Activated B cell treated with CpG ODN at 0.5 μM for 24 hours (primary cell): ENCODE data around the gene CARS1. TPM values are rescaled to one million over a fixed set of nuclear protein-coding genes. Genes with fewer than 3 reads are reported as not detected.

Experiments
- ATAC-seq: fragments of 200-7000 bp; cut with Tn5 transposase; one replicate; pipeline ENCODE4 v1.10.0; 2021; ENCODE audit warnings: low read depth, mild to moderate bottlenecking, moderate library complexity
- CTCF ChIA-PET: fragments of 350-600 bp; sonication (Branson Sonifier 250); formaldehyde crosslinking; loops from one replicate; lab custom pipeline; 2021; ENCODE audit warnings: antibody characterized with exemption; lab: Charles Lee
- POLR2A ChIA-PET: fragments of 350-600 bp; sonication (Branson Sonifier 250); formaldehyde crosslinking; loops from one replicate; lab custom pipeline; 2021; ENCODE audit warnings: antibody characterized with exemption; lab: Charles Lee
- DNase-seq: peaks from one replicate; pipeline ENCODE4 v3.0.0; 2022
- H3K27ac Mint-ChIP-seq: one replicate; pipeline ENCODE4 v1.8.0; 2020; ENCODE audit warnings: mixed read lengths
- H3K27me3 Mint-ChIP-seq: one replicate; pipeline ENCODE4 v1.8.0; 2021; ENCODE audit warnings: mixed read lengths
- H3K36me3 Mint-ChIP-seq: one replicate; pipeline ENCODE4 v1.8.0; 2021; ENCODE audit warnings: low read depth, mixed read lengths
- H3K4me1 Mint-ChIP-seq: one replicate; pipeline ENCODE4 v1.8.0; 2021; ENCODE audit warnings: mixed read lengths
- H3K4me3 Mint-ChIP-seq: one replicate; pipeline ENCODE4 v1.8.0; 2020; ENCODE audit warnings: mild to moderate bottlenecking, mixed read lengths
- H3K9me3 Mint-ChIP-seq: one replicate; pipeline ENCODE4 v1.8.0; 2020; ENCODE audit warnings: mixed read lengths
- intact Hi-C: fragments of 100-400 bp; cut with micrococcal nuclease; formaldehyde crosslinking; loops from one replicate; pipeline ENCODE4 v1.15.1; 2024
- total RNA-seq: library from RNA; stranded (reverse); gene quantifications from 2 replicates; pipeline ENCODE4 v1.2.3, GENCODE V29; 2022
- TF ChIP-seq, protein P1 (sequence below): fragments of 200-600 bp; IDR thresholded peaks from one replicate; pipeline ENCODE4 v1.8.0; 2022; ENCODE audit warnings: antibody characterized with exemption, mild to moderate bottlenecking

Gene CARS1
- total RNA-seq, 1 donor from 2014 or later = 110 TPM

- Mint-ChIP-seq H3K4me3 (no peak overlapping the region), H3K27ac (no peak overlapping the region), H3K36me3 (no peaks in the 10 kb centered on the region), H3K4me1 (no peaks in the 10 kb centered on the region), H3K9me3 (no peaks in the 10 kb centered on the region), H3K27me3 (peaks cover 2% of the 10 kb centered on the region)
- intact Hi-C loops = no loop called here
- ChIA-PET CTCF (interaction anchor here (1.3 kb wide), 1 partner anchor 48 kb away, joined by 3 read pairs; no protein-coding TSS in a partner anchor), POLR2A (no interaction called here)
- no peak for DNase-seq
- TF ChIP-seq, protein P1, sequence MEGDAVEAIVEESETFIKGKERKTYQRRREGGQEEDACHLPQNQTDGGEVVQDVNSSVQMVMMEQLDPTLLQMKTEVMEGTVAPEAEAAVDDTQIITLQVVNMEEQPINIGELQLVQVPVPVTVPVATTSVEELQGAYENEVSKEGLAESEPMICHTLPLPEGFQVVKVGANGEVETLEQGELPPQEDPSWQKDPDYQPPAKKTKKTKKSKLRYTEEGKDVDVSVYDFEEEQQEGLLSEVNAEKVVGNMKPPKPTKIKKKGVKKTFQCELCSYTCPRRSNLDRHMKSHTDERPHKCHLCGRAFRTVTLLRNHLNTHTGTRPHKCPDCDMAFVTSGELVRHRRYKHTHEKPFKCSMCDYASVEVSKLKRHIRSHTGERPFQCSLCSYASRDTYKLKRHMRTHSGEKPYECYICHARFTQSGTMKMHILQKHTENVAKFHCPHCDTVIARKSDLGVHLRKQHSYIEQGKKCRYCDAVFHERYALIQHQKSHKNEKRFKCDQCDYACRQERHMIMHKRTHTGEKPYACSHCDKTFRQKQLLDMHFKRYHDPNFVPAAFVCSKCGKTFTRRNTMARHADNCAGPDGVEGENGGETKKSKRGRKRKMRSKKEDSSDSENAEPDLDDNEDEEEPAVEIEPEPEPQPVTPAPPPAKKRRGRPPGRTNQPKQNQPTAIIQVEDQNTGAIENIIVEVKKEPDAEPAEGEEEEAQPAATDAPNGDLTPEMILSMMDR = no peak
- no peak for ATAC-seq
Observed at GRCh38 chr11:3085052-3085451, 27.8 kb upstream of the CARS1 start.

DNA sequence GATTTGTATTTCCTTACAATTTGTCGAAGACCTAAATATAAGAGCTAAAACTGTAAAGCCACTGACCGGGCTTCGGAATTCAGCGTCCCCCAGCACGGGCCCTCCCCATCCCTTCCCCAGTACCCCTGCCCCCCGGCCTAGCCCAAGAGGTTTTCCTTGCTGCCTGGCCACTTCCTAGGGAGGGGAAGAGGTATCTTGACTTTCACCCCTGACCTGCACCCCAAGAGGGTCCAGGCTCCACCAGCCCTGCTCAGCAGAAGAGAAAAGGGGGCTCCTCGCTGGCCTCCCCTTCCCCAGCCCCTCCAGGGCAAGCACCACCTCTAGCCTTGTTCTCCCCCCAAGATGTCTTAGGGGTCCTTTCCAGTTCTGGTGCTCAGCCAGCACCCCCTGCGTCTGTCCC, 26.1 kb upstream of the CARS1 start:
- TF ChIP-seq, protein P1 = no peak
- CTCF ChIA-PET = no interaction called here
- no peaks in the 10 kb centered on the region for H3K4me1 Mint-ChIP-seq
- no peak overlapping the region for H3K27ac Mint-ChIP-seq
- DNase-seq (no peak), ATAC-seq (no peak)
- POLR2A ChIA-PET = no interaction called here
- H3K9me3 Mint-ChIP-seq = no peaks in the 10 kb centered on the region
- H3K4me3 Mint-ChIP-seq = no peak overlapping the region
- intact Hi-C loops = no loop called here
- no peaks in the 10 kb centered on the region for H3K36me3 Mint-ChIP-seq
- H3K27me3 Mint-ChIP-seq = peaks cover 2% of the 10 kb centered on the region

- ATAC-seq = no peak
- DNase-seq = no peak
- Mint-ChIP-seq H3K27me3 (peaks cover 4% of the 10 kb centered on the region), H3K4me1 (no peaks in the 10 kb centered on the region), H3K4me3 (no peak overlapping the region), H3K9me3 (no peaks in the 10 kb centered on the region), H3K36me3 (no peaks in the 10 kb centered on the region), H3K27ac (no peak overlapping the region)
- intact Hi-C loops = no loop called here
- TF ChIP-seq, protein P1 = no peak
- CTCF ChIA-PET = no interaction called here
- POLR2A ChIA-PET = no interaction called here
Observed at GRCh38 chr11:3081386-3081751, 24.1 kb upstream of the CARS1 start.

- CTCF ChIA-PET = no interaction called here
- H3K27ac Mint-ChIP-seq = no peak overlapping the region
- no peaks in the 10 kb centered on the region for H3K36me3 Mint-ChIP-seq
- no peak for ATAC-seq
- DNase-seq = no peak
- H3K27me3 Mint-ChIP-seq = peaks cover 4% of the 10 kb centered on the region
- no peaks in the 10 kb centered on the region for H3K9me3 Mint-ChIP-seq
- TF ChIP-seq, protein P1 = no peak
- H3K4me1 Mint-ChIP-seq = no peaks in the 10 kb centered on the region
- H3K4me3 Mint-ChIP-seq = no peak overlapping the region
- POLR2A ChIA-PET = no interaction called here
- intact Hi-C loops = no loop called here
Observed at GRCh38 chr11:3080733-3081385, 23.6 kb upstream of the CARS1 start.

GRCh38 chr11:3080104-3080503, 22.9 kb upstream of the CARS1 start:
- H3K27ac Mint-ChIP-seq = no peak overlapping the region
- intact Hi-C loops = no loop called here
- H3K36me3 Mint-ChIP-seq = no peaks in the 10 kb centered on the region
- H3K27me3 Mint-ChIP-seq = peaks cover 2% of the 10 kb centered on the region
- ATAC-seq = no peak
- DNase-seq = no peak
- H3K4me1 Mint-ChIP-seq = no peaks in the 10 kb centered on the region
- TF ChIP-seq, protein P1 = no peak
- H3K9me3 Mint-ChIP-seq = no peaks in the 10 kb centered on the region
- ChIA-PET CTCF (no interaction called here), POLR2A (no interaction called here)
- H3K4me3 Mint-ChIP-seq = no peak overlapping the region
